IPS-18a (cell line): ENCODE measurements around the gene SOX2.
A peak's percentile ranks its signal among the peaks of the same experiment; 100 is the strongest.
"Not testable (repeated sequence)": the region's sequence is repeated elsewhere in the genome, so short reads cannot be mapped to it uniquely, and the experiment has no call there.

Source experiments
- H3K27ac ChIP-seq: one replicate; pipeline ENCODE4 v1.5.1; 2013; ENCODE audit warnings: low read length
- H3K27me3 ChIP-seq: one replicate; pipeline ENCODE4 v1.6.1; 2013; ENCODE audit warnings: mild to moderate bottlenecking, low read length; ENCODE audit not compliant: control insufficient read depth, insufficient read depth
- H3K36me3 ChIP-seq: one replicate; pipeline ENCODE4 v1.6.1; 2013; ENCODE audit warnings: low read depth, low read length; ENCODE audit not compliant: control insufficient read depth
- H3K4me1 ChIP-seq: one replicate; pipeline ENCODE4 v1.6.1; 2013; ENCODE audit warnings: low read depth, low read length; ENCODE audit not compliant: control insufficient read depth
- H3K4me3 ChIP-seq: one replicate; pipeline ENCODE4 v1.5.1; 2013; ENCODE audit warnings: low read length
- H3K9ac ChIP-seq: one replicate; pipeline ENCODE4 v1.6.1; 2013; ENCODE audit warnings: mild to moderate bottlenecking, low read length, moderate library complexity
- H3K9me3 ChIP-seq: one replicate; pipeline ENCODE4 v1.6.1; 2013; ENCODE audit warnings: low read depth, low read length; ENCODE audit not compliant: control insufficient read depth

SOX2 gene

GRCh38 chr3:181753391-181753790 is 41.7 kb downstream of the SOX2 start:
- Histone ChIP-seq H3K27me3 (peaks cover 9% of the 10 kb centered on the region), H3K4me3 (no peak overlapping the region), H3K9ac (no peak overlapping the region), H3K36me3 (no peaks in the 10 kb centered on the region), H3K9me3 (no peaks in the 10 kb centered on the region), H3K27ac (no peak overlapping the region), H3K4me1 (peaks cover 49% of the 10 kb centered on the region)

- no peak overlapping the region for H3K27ac ChIP-seq
Observed at GRCh38 chr3:181755959-181756358, 44.2 kb downstream of the SOX2 start.

GRCh38 chr3:181756645-181757297 is 45.0 kb downstream of the SOX2 start:
- Histone ChIP-seq H3K4me3 (peak overlapping the region; percentile 40), H3K9ac (no peak overlapping the region), H3K9me3 (no peaks in the 10 kb centered on the region), H3K4me1 (peaks cover 56% of the 10 kb centered on the region), H3K27me3 (peaks cover 9% of the 10 kb centered on the region), H3K27ac (no peak overlapping the region), H3K36me3 (no peaks in the 10 kb centered on the region)

More at GRCh38 chr3:181755959-181756358, 44.2 kb downstream of the SOX2 start:
- peaks cover 9% of the 10 kb centered on the region for H3K27me3 ChIP-seq
- H3K4me1 ChIP-seq, result peaks cover 56% of the 10 kb centered on the region
- no peaks in the 10 kb centered on the region for H3K36me3 ChIP-seq
- no peak overlapping the region for H3K9ac ChIP-seq
- H3K4me3 ChIP-seq, result peak overlapping the region; percentile 40
- H3K9me3 ChIP-seq, result no peaks in the 10 kb centered on the region

GRCh38 chr3:181757694-181758306 is 46.1 kb downstream of the SOX2 start:
- no peak overlapping the region for H3K27ac ChIP-seq
- H3K27me3 ChIP-seq, result peaks cover 9% of the 10 kb centered on the region
- peaks cover 56% of the 10 kb centered on the region for H3K4me1 ChIP-seq
- no peak overlapping the region for H3K9ac ChIP-seq
- H3K9me3 ChIP-seq, result no peaks in the 10 kb centered on the region
- peak overlapping the region; percentile 40 for H3K4me3 ChIP-seq
- no peaks in the 10 kb centered on the region for H3K36me3 ChIP-seq

- Histone ChIP-seq H3K4me3 (no peak overlapping the region), H3K4me1 (peaks cover 25% of the 10 kb centered on the region), H3K9me3 (no peaks in the 10 kb centered on the region), H3K27me3 (no peaks in the 10 kb centered on the region), H3K9ac (no peak overlapping the region), H3K27ac (no peak overlapping the region), H3K36me3 (no peaks in the 10 kb centered on the region)
Observed at GRCh38 chr3:181761906-181762305, 50.2 kb downstream of the SOX2 start.

GRCh38 chr3:181764033-181764432 is 52.3 kb downstream of the SOX2 start:
- H3K9me3 ChIP-seq, H3K36me3 ChIP-seq, H3K4me1 ChIP-seq, H3K27ac ChIP-seq, H3K27me3 ChIP-seq, H3K4me3 ChIP-seq, H3K9ac ChIP-seq: not testable (repeated sequence)
